DMS114 treated with DMSO at 0.1 percent for 48 hours (cell line): ENCODE data around the gene DHX35.
"Not testable (repeated sequence)": the region's sequence is repeated elsewhere in the genome, so short reads cannot be mapped to it uniquely, and the experiment has no call there.

ENCODE experiments used
- DNase-seq: peaks from one replicate; lab custom pipeline; 2025; ENCODE audit not compliant: unreplicated experiment; lab: John Stamatoyannopoulos, UW

Gene DHX35

GRCh38 chr20:38973645-38974044 is 11.5 kb downstream of the DHX35 start:
- no peak for DNase-seq

GRCh38 chr20:38975539-38976120 is 13.5 kb downstream of the DHX35 start:
- no peak for DNase-seq

DNA sequence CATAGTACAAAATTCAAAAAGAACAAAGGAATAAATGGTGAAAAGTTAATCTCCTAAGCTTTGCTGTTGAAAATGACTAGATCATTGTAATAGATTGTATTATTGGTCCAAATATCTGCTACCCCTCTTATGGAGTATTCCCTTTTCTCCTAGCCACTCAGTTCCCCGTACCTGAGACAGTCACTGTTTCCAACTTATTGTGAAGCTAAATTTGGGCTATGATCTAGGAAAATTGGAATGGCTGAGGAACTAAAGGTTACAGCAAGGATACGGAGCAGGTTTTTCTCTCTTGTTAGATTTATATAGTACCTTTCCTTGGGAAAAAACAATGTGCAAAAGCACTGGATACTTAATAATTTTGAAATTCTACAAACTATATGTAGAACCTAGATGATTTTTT is 17.3 kb downstream of the DHX35 start:
- no peak for DNase-seq

DNA sequence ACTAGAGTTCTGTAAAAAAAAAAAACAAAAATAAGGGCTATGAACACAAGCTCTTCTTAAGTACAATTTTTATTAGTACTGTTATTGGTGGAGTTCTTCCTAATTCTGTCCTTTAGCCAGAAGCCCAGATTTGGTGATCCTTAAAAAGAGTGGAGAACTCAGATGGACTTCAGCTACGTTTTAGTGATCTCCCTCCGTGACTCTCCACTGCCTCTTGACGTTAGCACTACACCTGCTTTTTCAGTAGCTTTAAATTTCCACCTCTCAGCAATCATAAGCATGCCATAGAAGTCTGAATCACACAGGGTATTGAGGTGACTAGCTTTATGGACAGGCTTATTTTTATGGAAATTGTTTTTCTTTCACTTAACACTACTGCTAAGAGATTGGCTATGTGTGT is 17.7 kb downstream of the DHX35 start:
- DNase-seq = no peak

GRCh38 chr20:38982291-38982690 is 20.1 kb downstream of the DHX35 start:
- DNase-seq = no peak

- DNase-seq = no peak
These were observed 22.9 kb downstream of the DHX35 start for GRCh38 chr20:38985060-38985459.

GRCh38 chr20:38985603-38986170 is 23.5 kb downstream of the DHX35 start:
- DNase-seq = no peak

DNA sequence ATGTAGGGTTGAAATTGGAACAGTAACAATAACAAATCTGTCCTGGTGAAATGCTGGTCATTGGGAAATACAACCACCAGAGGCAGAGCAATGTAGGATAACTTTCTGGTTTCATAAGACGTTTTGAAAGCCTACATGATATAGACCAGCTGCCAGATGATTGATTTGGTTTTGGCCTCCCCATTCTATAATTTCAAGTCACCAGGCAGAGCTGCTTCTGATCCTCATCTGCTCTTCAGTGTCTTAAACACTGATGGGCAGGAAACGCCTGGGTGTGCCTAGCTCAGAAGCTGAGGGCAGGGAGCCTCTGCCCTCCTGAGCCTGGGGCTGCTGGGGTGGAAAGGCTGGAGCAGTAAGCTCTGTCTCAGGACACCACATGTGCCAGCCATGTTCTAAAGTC is 24.5 kb downstream of the DHX35 start:
- no peak for DNase-seq

DNA sequence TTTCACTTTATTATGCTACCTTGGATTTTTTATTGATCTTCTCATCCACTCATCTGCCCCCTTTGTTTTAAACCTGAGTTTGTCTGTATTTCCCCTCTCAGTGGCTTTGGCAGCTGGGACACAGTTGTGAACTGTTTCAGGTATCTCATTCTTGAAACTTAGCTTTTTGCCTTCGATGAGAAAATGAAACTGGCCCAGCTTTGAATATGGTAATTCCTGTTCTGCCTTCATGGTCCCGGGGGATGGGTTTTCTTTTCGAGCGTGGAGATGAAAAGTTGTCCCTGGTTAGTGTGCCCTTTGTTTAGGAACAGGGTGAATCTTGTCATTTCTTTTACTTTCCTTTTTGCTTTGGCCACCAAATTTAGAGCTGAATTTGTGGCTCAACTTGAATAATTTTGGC is 25.6 kb downstream of the DHX35 start:
- DNase-seq = no peak

DNA sequence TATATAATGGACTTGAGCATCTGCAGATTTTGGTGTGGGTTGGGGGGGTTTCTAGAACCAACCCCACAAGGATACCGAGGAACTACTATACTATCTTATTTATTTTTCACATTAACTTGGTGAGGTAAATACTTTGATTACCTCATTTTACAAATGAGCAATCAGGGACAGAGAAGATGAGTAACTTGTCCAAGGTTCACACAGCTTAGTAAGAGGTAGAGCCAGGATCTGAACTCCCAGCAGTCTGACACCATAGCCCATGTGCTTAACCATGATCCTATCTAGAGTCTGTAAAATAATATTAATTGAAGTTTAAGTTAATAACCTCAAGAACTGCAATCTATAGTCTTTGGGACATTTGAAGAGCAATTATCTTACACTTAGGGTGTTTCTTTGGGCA is 28.6 kb downstream of the DHX35 start:
- DNase-seq = no peak

DNA sequence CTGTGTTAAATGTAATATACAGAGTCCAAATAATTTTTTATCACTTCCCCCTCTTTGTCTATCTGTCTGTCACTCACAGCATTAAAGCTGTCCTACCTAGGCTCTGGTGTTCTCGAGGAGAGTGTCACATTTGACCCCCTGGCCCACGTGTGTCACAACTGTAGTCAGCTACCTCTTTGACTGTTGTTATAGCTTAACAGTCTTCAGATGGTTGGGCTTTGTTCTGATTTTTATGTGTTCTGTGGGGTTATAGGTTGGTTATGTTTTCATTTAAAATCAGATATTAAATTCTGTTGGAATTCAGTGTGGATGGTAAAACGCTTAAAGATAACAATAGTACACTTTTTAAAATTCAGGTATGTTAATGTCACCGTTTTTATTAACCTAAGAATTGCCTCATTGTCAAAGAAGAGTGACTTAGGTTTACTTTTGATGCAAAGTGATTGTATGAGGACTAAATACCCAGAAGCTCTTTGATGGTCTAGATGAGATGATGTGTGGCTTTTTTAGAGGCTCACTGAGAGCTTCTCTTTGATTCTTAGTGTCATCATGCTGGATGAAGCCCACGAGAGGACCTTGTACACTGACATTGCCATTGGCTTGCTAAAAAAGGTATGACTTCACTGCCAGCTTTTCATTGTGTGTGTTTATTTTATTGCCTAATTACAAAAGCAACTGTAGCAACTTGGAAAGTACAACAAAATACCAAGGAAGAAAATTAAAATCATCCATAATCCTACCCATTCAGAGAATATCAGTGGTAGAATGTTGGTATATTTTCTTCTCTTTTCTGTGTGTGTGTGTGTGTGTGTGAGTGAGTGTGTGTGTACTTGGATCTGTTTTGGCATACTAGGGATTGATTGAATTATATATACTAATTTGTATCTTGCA is 29.9 kb downstream of the DHX35 start:
- DNase-seq = no peak

- DNase-seq = no peak
These were observed 33.4 kb downstream of the DHX35 start for GRCh38 chr20:38995536-38996044.

DNA sequence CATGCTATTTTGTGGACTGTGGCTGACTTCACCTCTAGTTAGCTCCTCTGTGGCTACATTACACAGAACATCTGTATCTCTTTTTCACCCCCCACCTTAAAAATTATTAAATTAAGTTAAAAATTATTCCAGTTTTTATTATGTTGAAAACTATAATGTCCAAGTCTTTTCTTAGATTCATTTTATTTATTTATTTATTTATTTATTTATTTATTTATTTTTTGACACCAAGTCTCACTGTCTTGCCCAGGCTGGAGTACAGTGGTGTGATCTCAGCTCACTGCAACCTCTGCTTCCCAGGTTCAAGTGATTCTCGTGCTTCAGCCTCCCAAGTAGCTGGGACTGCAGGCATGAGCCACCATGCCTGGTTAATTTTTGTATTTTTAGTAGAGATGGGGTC is 34.7 kb downstream of the DHX35 start:
- not testable (repeated sequence) for DNase-seq

- no peak for DNase-seq
These were observed 35.5 kb downstream of the DHX35 start for GRCh38 chr20:38997622-38998021.

DNA sequence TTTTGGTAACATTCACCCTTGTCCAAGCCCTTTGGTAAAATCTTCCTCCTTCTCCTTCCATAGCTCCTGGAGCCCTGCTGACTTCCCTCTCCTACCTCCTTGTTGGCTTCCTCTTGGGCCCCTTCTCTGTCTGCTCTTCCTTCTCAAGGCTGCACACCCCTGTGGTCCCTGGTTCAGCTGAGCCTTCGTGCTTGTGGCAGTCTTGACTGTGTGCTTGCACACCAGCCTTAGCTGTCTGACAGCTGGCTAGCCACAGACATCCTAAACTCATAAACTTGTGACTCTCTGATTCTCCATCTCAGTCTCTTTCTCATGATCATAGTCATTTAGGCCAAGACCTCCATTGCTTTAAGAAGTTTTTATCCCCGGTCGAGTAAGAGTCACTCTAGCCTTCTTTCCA is 37.1 kb downstream of the DHX35 start:
- no peak for DNase-seq

GRCh38 chr20:38999965-39000910 is 38.1 kb downstream of the DHX35 start:
- no peak for DNase-seq

DNA sequence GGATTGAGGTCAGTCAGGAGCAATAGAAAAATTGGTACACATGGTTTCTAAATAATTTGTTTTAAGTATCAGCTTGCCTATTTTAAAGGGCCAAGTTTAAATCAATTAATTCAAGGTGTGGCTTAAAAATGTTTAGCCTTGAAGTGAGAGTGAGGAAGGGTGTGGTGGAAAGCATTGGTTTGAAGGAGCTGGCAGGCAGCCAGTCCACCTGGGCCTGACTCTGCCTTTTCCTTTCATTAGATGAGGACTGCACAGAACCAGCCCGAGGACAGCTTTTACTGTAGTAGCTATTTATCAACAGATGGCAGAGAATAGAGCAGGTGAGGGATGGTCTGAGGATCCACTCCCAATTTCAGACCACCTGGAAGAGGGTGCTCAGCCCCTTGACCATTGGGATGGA is 42.4 kb downstream of the DHX35 start:
- DNase-seq = no peak

DNA sequence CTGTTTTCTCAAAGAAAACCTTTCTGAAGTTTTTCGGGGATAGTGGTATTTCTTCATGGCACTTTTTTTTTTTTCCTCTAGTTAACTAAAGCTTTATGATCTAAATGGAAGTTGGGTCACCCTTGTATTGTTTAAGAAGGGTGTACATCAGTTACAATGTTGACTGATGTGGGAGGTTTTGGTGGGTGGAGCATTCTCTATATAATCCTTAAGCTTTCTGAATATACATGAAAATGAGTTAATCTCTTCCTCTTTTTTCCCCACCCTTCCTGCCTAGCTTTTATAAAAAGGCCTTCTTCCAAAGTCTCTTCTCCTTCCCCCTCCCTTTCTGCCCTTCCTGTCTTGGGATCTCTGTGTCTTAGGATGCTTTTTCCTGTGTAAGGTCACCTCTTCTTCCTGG is 47.2 kb downstream of the DHX35 start:
- no peak for DNase-seq

DNA sequence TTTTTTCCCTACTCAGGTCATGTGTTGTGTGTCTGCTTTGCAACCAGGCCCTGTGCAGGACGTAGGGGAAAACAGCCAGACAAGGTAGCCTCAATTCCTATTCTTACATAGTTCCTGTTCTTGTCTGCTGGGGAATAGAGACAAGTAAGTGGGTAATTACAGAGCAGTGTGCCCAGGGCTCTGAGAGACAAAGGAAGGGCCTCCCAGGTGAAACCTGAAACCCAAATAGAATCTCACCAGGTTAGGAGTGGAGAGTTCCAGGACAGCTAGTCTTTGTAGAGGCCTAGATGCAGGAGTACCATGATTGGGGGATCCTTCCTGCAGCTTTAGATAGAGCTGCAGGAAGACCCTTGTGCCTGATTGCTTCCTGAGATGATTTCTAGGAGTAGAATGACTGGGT is 48.4 kb downstream of the DHX35 start:
- DNase-seq = no peak

GRCh38 chr20:39013662-39014109 is 51.5 kb downstream of the DHX35 start:
- DNase-seq = no peak

- DNase-seq = no peak
These were observed 53.9 kb downstream of the DHX35 start for GRCh38 chr20:39016041-39016440.
